ENCODE measurements around the gene TOMT.
"Not testable (repeated sequence)": the region's sequence is repeated elsewhere in the genome, so short reads cannot be mapped to it uniquely, and the experiment has no call there.

The TOMT gene

DNA sequence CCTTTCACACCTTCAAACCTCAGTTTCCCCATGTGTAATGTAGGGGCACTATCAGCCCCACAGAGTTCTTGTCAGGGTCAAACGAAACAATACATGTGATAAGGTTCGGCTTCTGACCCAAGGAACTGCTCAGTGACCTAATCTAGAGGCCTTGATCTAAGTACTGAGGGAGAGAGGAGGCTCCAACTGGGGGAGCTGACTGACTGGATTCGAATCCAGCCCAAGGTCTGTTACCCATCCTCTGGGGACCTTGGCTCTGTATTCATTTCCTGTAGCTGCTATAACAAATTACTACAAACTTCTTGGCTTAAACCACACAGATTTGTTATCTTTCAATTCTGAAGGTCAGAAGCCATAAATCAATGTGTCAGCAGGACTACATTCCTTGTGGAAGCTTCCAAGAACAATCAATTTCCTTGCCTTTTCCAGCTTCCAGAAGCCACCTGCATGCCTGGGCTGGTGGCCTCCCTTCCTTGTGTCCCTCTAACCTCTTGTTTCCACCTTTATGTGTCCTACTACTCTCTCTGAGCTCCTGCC is 17.5 kb downstream of the TOMT start:
- DNase-seq (ENCODE audit: low read depth in 2 of 3, low spot score in 1 of 3): no peak

DNA sequence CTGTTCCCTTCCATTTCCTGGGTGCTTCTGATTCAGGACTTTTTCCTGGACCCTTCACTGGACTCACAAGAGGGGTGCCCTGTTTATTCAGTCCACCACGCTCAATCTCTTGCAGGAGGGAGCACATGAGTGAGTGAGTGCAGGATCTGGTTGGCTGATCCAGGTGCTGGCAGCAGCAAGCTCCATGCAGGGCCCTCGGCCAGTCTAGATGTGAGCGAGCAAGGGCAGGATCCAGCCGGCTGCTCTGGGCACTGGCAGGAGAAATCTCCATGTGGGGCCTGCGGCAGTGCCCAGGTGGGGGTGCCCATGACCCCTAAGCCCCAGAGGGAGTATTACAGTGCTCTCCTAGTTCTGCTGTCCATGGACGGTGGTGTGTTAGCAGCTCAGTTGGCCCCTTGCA is 18.3 kb downstream of the TOMT start:
- no peak for DNase-seq (ENCODE audit: low read depth in 2 of 3, low spot score in 1 of 3)

GRCh38 chr11:72125956-72126355 is 20.2 kb downstream of the TOMT start:
- DNase-seq (ENCODE audit: low read depth in 2 of 3, low spot score in 1 of 3): no peak

- DNase-seq (ENCODE audit: low read depth in 2 of 3, low spot score in 1 of 3): no peak
Observed at GRCh38 chr11:72127923-72128322, 22.2 kb downstream of the TOMT start.

DNA sequence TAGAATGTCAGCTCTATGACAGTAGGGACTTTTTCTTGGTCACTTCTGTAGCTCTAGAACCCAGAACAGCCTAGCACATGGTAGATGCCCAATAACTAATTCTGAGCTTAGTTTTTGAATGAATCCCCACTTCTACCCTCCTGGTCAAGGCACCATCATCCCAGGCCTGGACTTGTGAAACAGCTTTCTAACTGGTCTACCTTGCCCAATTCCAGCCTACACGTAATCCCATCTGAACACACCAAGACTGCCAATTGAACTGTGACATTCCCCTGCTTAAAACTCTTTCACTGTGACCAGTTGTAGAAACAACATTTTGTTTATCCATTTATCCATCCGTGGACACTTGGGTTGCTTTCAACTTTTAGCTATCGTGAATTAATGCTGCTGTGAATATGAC is 23.7 kb downstream of the TOMT start:
- no peak for DNase-seq (ENCODE audit: low read depth in 2 of 3, low spot score in 1 of 3)

DNA sequence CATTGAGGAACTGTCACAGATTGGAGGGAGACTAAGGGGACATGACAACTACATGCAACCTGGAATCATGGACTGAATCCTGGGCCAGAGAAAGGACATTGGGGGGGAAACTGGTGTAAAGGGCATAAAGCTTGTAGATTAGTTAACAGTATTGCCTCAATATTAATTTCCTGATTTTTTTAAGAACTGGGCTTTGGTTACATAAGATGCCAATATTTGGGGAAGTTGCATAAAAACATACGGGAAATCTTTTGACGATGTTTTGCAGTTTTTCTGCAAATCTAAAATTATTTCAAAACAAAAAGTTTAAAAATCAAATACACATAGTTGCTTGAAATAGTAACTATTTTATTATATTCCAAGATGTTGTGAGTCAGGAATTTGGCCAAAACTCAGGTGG is 26.9 kb downstream of the TOMT start:
- DNase-seq (ENCODE audit: low read depth in 2 of 3, low spot score in 1 of 3): no peak

DNA sequence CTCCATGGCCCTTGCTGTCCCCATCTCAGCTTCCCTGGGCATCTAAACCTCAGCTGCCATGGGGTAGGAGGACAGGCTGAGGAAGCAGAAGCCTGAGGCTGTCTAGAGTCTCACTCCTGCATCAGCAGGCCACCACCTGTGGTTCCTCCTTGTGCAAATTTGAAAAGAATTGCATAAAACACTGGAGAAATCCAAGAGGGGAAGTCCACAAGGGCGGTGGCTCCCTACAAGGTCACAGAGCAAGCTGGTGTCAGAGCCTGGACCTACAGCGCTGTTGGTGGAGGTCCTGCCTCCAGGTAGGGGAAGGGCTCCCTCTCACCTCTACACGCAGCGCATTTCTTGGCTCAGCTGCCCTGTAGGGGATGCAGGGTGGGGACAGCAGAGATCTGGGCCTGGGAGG is 29.7 kb downstream of the TOMT start, which contains the start of gene FOLR3:
Gene FOLR3, plus strand, starts transcription at position 253 of the 400 bp plus-strand sequence. CDS start 228 bp downstream, outside the sequence.
- not testable (repeated sequence) for DNase-seq (ENCODE audit: low read depth in 2 of 3, low spot score in 1 of 3)

- no peak for DNase-seq (ENCODE audit: low read depth in 2 of 3, low spot score in 1 of 3)
Observed at GRCh38 chr11:72135891-72136683, 30.4 kb downstream of the TOMT start.

GRCh38 chr11:72136684-72137262 is 31.0 kb downstream of the TOMT start:
- no peak for DNase-seq (ENCODE audit: low read depth in 2 of 3, low spot score in 1 of 3)

GRCh38 chr11:72138821-72139390 is 33.2 kb downstream of the TOMT start:
- DNase-seq (ENCODE audit: low read depth in 2 of 3, low spot score in 1 of 3): no peak

DNA sequence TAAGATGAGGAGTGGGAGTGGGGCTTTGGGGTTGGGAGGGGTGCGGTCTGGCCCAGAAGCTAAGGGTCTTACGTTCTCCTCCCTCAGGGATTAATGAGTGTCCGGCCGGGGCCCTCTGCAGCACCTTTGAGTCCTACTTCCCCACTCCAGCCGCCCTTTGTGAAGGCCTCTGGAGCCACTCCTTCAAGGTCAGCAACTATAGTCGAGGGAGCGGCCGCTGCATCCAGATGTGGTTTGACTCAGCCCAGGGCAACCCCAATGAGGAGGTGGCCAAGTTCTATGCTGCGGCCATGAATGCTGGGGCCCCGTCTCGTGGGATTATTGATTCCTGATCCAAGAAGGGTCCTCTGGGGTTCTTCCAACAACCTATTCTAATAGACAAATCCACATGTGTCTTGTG is 33.8 kb downstream of the TOMT start:
- DNase-seq (ENCODE audit: low read depth in 2 of 3, low spot score in 1 of 3): no peak

- no peak for DNase-seq (ENCODE audit: low read depth in 2 of 3, low spot score in 1 of 3)
Observed at GRCh38 chr11:72140661-72141060, 34.9 kb downstream of the TOMT start.

GRCh38 chr11:72141066-72141465 is 35.3 kb downstream of the TOMT start:
- DNase-seq (ENCODE audit: low read depth in 2 of 3, low spot score in 1 of 3): peak in 2 of 3 donors; percentile 19 to 27

DNA sequence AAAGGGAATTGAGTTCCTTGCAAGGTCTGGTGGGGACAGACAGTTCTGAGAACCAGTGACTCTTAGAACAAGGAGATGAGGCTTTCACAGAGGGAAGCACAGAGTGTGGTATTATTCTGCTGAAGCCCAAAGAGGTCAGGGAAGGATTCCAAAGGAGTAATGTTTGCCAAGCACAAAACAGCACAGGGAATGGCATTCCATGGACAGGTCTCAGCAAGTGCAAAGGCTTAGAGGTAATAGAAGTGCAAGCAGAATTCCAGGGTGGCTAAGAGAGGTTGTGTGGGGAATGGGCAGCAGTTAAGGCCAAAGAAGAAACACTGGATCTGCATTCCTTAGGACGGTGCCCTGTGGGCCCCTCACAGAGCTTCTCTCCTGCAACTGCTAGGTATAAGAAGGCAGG is 36.4 kb downstream of the TOMT start:
- DNase-seq (ENCODE audit: low read depth in 2 of 3, low spot score in 1 of 3): not testable (repeated sequence)

DNA sequence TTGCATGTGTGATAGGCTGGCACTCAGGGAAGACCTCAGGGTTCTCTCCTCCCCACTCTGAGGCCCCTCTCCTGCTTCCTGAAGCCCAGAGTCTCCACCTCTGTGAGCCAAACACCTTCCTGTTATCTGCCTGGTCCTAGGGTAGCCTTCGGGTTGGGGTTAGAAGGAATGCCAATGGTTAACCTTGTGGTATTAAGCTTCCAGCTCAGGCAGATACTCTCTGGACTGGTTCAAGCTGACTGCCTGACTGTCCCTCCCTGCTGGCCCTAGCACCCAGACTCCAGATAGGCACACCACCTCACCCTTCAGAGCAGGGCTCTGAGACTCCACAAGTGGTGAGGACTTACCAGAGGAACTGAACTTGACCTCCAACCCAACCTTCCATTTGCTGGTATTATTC is 36.8 kb downstream of the TOMT start:
- DNase-seq (ENCODE audit: low read depth in 2 of 3, low spot score in 1 of 3): not testable (repeated sequence)

DNA sequence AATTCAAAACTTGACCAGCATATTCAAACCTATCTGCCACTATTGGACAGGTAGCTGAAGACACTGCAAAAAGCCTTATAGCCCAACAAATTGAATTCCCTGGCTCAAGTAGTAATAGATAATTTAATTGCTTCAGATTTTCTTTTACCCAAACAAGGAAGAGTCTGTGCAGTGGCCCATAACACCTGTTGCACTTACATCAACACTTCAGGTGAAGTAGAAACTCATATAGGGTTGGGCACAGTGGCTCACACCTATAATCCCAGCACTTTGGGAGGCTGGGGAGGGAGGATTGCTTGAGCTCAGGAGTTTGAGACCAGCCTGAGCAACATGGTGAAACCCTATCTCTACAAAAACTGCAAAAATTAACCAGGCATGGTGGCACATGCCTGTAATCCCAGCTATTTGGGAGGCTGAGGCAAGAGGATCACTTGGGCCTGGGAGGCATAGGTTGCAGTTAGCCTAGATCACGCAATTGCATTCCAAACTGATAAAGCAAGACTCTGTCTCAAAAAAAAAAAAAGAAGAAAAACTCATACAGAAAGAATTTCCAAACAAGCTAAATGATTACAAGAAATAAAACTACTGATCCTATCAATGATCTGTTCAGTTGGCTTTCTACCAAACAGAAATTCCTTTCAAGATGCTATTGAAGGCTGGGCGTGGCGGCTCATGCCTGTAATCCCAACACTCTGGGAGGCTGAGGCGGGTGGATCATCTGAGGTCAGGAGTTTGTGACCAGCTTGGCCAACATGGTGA is 39.3 kb downstream of the TOMT start:
- no peak for DNase-seq (ENCODE audit: low read depth in 2 of 3, low spot score in 1 of 3)

GRCh38 chr11:72146625-72147024 is 40.9 kb downstream of the TOMT start:
- no peak for DNase-seq (ENCODE audit: low read depth in 2 of 3, low spot score in 1 of 3)

GRCh38 chr11:72150882-72151281 is 45.2 kb downstream of the TOMT start:
- no peak for DNase-seq (ENCODE audit: low read depth in 2 of 3, low spot score in 1 of 3)

- not testable (repeated sequence) for DNase-seq (ENCODE audit: low read depth in 2 of 3, low spot score in 1 of 3)
Observed at GRCh38 chr11:72153874-72154273, 48.1 kb downstream of the TOMT start.

- no peak for DNase-seq (ENCODE audit: low read depth in 2 of 3, low spot score in 1 of 3)
Observed at GRCh38 chr11:72154816-72155215, 49.1 kb downstream of the TOMT start.

DNA sequence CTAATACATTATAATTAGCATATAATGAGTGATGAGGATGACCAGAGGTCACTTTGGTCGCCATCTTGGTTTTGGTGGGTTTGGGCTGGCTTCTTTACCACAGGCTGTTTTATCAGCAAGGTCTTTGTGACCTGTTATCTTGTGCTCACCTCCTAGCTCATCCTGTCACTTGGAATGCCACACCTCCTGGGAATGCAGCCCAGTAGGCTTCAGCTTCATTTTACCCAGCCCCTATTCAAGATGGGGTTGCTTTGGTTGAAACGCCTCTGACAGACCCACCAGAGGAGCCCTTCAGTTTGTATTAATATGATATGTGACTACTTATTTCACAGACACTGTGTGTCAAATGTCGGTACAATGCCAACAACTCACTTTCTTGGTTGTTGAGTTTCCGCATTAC is 50.0 kb downstream of the TOMT start:
- no peak for DNase-seq (ENCODE audit: low read depth in 2 of 3, low spot score in 1 of 3)
